OCI-LY3 (cell line): ENCODE data around the gene MMAA.

Experiments
- EZH2phosphoT487 ChIP-seq: fragments of 200-600 bp; shearing (Covaris generic); IDR thresholded peaks from 2 replicates; pipeline ENCODE4 v1.6.1; 2018; ENCODE audit warnings: antibody characterized with exemption, mixed run types, low read depth
- TF ChIP-seq, protein P1 (sequence below): fragments of 200-600, 300-600 bp; sonication (generic); IDR thresholded peaks from 2 replicates; pipeline ENCODE4 v1.5.1; 2014; ENCODE audit warnings: antibody characterized with exemption, low read length, low read depth

DNA sequence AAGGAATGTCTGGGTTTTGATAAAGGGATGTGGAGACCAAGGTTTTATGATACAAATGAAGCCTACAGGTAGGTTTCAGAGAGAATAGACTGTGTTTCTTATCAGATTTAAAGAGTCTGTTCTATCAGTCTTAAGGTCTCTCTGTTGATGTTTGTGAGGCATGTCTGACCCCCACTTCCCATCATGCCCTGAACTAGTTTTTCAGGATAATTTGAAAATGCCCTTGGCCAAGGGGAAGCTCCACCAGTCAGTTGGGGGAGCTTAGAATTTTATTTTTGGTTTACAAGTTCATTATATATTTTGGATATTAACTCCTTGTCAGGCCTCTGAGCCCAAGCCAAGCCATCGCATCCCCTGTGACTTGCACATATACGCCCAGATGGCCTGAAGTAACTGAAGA is 79.3 kb downstream of the MMAA start:
- TF ChIP-seq, protein P1, sequence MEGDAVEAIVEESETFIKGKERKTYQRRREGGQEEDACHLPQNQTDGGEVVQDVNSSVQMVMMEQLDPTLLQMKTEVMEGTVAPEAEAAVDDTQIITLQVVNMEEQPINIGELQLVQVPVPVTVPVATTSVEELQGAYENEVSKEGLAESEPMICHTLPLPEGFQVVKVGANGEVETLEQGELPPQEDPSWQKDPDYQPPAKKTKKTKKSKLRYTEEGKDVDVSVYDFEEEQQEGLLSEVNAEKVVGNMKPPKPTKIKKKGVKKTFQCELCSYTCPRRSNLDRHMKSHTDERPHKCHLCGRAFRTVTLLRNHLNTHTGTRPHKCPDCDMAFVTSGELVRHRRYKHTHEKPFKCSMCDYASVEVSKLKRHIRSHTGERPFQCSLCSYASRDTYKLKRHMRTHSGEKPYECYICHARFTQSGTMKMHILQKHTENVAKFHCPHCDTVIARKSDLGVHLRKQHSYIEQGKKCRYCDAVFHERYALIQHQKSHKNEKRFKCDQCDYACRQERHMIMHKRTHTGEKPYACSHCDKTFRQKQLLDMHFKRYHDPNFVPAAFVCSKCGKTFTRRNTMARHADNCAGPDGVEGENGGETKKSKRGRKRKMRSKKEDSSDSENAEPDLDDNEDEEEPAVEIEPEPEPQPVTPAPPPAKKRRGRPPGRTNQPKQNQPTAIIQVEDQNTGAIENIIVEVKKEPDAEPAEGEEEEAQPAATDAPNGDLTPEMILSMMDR, result no peak
- TF ChIP-seq EZH2phosphoT487, result no peak
